Kidney (tissue), 14 donors: ENCODE measurements around the gene PHF11. TPM values are rescaled to one million over a fixed set of nuclear protein-coding genes. Genes with fewer than 3 reads are reported as not detected.
A peak's percentile ranks its signal among the peaks of the same experiment; 100 is the strongest.

Source experiments
- DNase-seq, 5 donors: peaks; one replicate each; pipeline ENCODE4 v3.0.0-alpha.2; 2013 to 2020
- FAIRE-seq: peaks from 2 replicates; lab custom pipeline; 2012; peaks lifted over from hg19 to GRCh38; lab: Jason Lieb, UNC
- H3K27ac ChIP-seq, 2 donors: one replicate each; pipeline ENCODE4 v1.7.0; 2013; ENCODE audit warnings: low read depth in 2 of 2, low read length in 2 of 2, inconsistent platforms in 1 of 2
- H3K27me3 ChIP-seq: one replicate; pipeline ENCODE4 v1.7.1; 2013; ENCODE audit warnings: low read length, inconsistent platforms; ENCODE audit not compliant: control insufficient read depth, insufficient read depth
- H3K36me3 ChIP-seq, 3 donors: one replicate each; pipeline versions ENCODE4 v1.7.0 to v1.7.1; 2013; ENCODE audit warnings: low read length in 3 of 3, control low read depth in 1 of 3, inconsistent platforms in 1 of 3; ENCODE audit not compliant: insufficient read depth in 3 of 3, control insufficient read depth in 2 of 3
- H3K4me1 ChIP-seq, 3 donors: one replicate each; pipeline versions ENCODE4 v1.7.0 to v1.7.1; 2013; ENCODE audit warnings: low read length in 3 of 3, inconsistent platforms in 1 of 3, low read depth in 1 of 3; ENCODE audit not compliant: control insufficient read depth in 2 of 3, insufficient read depth in 2 of 3
- H3K4me3 ChIP-seq, 3 donors: one replicate each; pipeline versions ENCODE4 v1.7.0 to v1.8.1; 2013; ENCODE audit warnings: low read length in 3 of 3, control low read depth in 1 of 3, inconsistent platforms in 1 of 3
- H3K9ac ChIP-seq, 3 donors: one replicate each; pipeline versions ENCODE4 v1.7.0 to v1.7.1; 2013; ENCODE audit warnings: low read length in 3 of 3, control low read depth in 1 of 3, inconsistent platforms in 1 of 3
- H3K9me3 ChIP-seq, 3 donors: one replicate each; pipeline versions ENCODE4 v1.7.0 to v1.7.1; 2013; ENCODE audit warnings: low read length in 3 of 3, control low read depth in 1 of 3, inconsistent platforms in 1 of 3; ENCODE audit not compliant: control insufficient read depth in 2 of 3, insufficient read depth in 1 of 3
- CTCF ChIP-seq: IDR thresholded peaks from 3 replicates; pipeline ENCODE4 v1.5.1; 2012; ENCODE audit warnings: mild to moderate bottlenecking, moderate library complexity, borderline replicate concordance; ENCODE audit not compliant: insufficient read depth; ENCODE audit errors: extremely low read depth
- intact Hi-C: fragments of 100-400 bp; cut with DNase I; formaldehyde crosslinking; loops from one replicate; pipeline ENCODE4 v1.11.1; 2022
- polyA plus RNA-seq: library from polyadenylated mRNA; stranded (reverse); fragments of 350-450 nt; fragmentation: Illumina TruSeq; extraction: RNeasy Lipid Tissue Mini Kit (QIAGEN cat#74804); gene quantifications from one replicate; pipeline ENCODE4 v1.2.3, GENCODE V29; 2014; ENCODE audit warnings: low read depth, low replicate concordance; ENCODE audit not compliant: insufficient read depth
- total RNA-seq: library from RNA; stranded (reverse); fragmentation: NEBNext Ultra II Directional; extraction: Animal tissue kit (Norgen Biotek cat#: 25700); gene quantifications from one replicate; pipeline ENCODE4 v1.2.1, GENCODE V29; 2021
- donor health status: control.
- donor health status: control.
- donor health status: control.
- donor health status: control.
- donor health status: control.
- donor health status: DM: yes; HTN: yes; CAD: no.
- donor health status: Normal renal cell carcinoma (clear cell type).

Gene PHF11
- total and polyA plus RNA-seq, 2 donors from 2014 or later = 50.3 to 57.0 TPM

GRCh38 chr13:49527123-49527522 is 31.4 kb downstream of the PHF11 start:
- Histone ChIP-seq H3K36me3 (peaks cover 0 to 2% (median 0%) of the 10 kb centered on the region in 3 donors), H3K9ac (no peak overlapping the region), H3K4me3 (no peak overlapping the region), H3K27ac (no peak overlapping the region), H3K27me3 (no peaks in the 10 kb centered on the region), H3K9me3 (no peaks in the 10 kb centered on the region), H3K4me1 (no peaks in the 10 kb centered on the region)
- DNase-seq (no peak), FAIRE-seq (no peak)
- intact Hi-C loops = no loop called here
- no peak for TF ChIP-seq CTCF

GRCh38 chr13:49528161-49528560 is 32.4 kb downstream of the PHF11 start:
- Histone ChIP-seq H3K4me1 (no peaks in the 10 kb centered on the region), H3K27ac (no peak overlapping the region), H3K36me3 (no peaks in the 10 kb centered on the region), H3K9me3 (no peaks in the 10 kb centered on the region), H3K4me3 (no peak overlapping the region), H3K9ac (no peak overlapping the region), H3K27me3 (no peaks in the 10 kb centered on the region)
- FAIRE-seq (no peak), DNase-seq (no peak)
- intact Hi-C loops = no loop called here
- no peak for TF ChIP-seq CTCF

- Histone ChIP-seq H3K27me3 (no peaks in the 10 kb centered on the region), H3K27ac (peak overlapping the region in 1 of 2 donors; percentile 51), H3K9me3 (no peaks in the 10 kb centered on the region), H3K9ac (no peak overlapping the region), H3K4me3 (no peak overlapping the region), H3K4me1 (no peaks in the 10 kb centered on the region), H3K36me3 (peaks cover 0 to 7% (median 0%) of the 10 kb centered on the region in 3 donors)
- DNase-seq = peak in 3 of 5 donors; percentile 39 to 78 (median 75)
- intact Hi-C loops = no loop called here
- no peak for TF ChIP-seq CTCF
- FAIRE-seq = no peak
These were observed 34.7 kb downstream of the PHF11 start for GRCh38 chr13:49530457-49530856.

- H3K9me3 ChIP-seq = no peaks in the 10 kb centered on the region
- H3K36me3 ChIP-seq = peaks cover 0 to 7% (median 0%) of the 10 kb centered on the region in 3 donors
- intact Hi-C loops = no loop called here
- FAIRE-seq (no peak), DNase-seq (peak in 2 of 5 donors; percentile 55 to 70)
- H3K27me3 ChIP-seq = no peaks in the 10 kb centered on the region
- no peak overlapping the region for H3K9ac ChIP-seq
- H3K4me3 ChIP-seq = no peak overlapping the region
- H3K4me1 ChIP-seq = no peaks in the 10 kb centered on the region
- no peak for TF ChIP-seq CTCF
- H3K27ac ChIP-seq = no peak overlapping the region
These were observed 36.8 kb downstream of the PHF11 start for GRCh38 chr13:49532593-49532992.
